Measurements from ENCODE around the gene RTP5. TPM values are rescaled to one million over a fixed set of nuclear protein-coding genes. Genes with fewer than 3 reads are reported as not detected.
"Not testable (repeated sequence)": the region's sequence is repeated elsewhere in the genome, so short reads cannot be mapped to it uniquely, and the experiment has no call there.

Gene RTP5
- under 1 TPM in 1 of 4 donors, not detected in 3; 0.16 TPM for total RNA-seq
- under 1 TPM in 1 of 3 donors, not detected in 2; 0.19 TPM for polyA plus RNA-seq

GRCh38 chr2:241869087-241869961 lies at the start of gene RTP5:
TSS of gene RTP5 (plus strand) at chr2:241869729. CDS start at chr2:241869757, 28 bp downstream.
- TF ChIP-seq POLR2AphosphoS5 (IDR thresholded peaks at IDR 0.05) (no peak), EP300 (IDR thresholded peaks at IDR 0.05) (no peak), POLR2A (IDR thresholded peaks at IDR 0.05) (no peak), CTCF (IDR thresholded peaks at IDR 0.05) (no peak)
- H3K4me1 ChIP-seq: peaks cover 0 to 9% (median 0%) of the 10 kb centered on the region in 4 donors
- intact Hi-C loops (cut with DNase I): no loop called here

DNA sequence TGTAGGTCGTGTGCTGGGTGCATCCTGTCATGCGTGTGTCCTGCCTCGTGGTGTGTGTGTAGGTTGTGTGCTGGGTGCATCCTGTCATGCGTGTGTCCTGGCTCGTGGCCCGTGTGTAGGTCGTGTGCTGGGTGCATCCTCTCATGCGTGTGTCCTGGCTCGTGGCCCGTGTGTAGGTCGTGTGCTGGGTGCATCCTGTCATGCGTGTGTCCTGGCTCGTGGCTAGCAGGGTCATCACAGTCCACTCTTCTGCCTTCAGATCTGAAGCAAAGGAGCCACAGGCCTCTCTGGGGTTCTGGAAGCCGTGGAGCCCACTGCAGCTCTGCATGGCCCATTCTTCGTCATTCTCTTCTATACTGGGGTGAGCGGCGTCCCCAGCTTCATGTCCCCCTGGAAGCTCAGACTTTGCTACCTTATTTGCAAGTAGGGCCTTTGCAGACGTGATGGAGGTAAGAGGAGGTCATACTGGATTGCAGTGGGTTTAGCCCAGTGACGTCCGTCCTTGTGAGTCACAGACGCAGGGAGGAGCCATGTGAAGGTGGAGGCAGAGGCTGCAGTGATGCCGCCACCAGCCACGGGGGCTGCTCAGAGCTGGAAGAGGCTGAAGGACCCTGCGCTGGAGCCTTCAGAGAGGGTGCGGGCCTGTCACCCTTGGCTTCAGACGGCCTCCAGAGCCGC lies 49.4 kb upstream of the RTP5 start:
- H3K27ac ChIP-seq; H3K36me3 ChIP-seq; intact Hi-C loops (cut with DNase I); H3K9me3 ChIP-seq; H3K4me1 ChIP-seq; H3K4me3 ChIP-seq: not testable (repeated sequence)
- DNase-seq: peak; percentile 40
- WGBS, 2 donors: 72 to 87% methylated on average over 27 of the region's 27 CpGs
- peaks cover 0 to 45% (median 10%) of the 10 kb centered on the region in 3 donors for H3K27me3 ChIP-seq

More at GRCh38 chr2:241869087-241869961, at the start of gene RTP5:
- Histone ChIP-seq H3K27me3 (peaks cover 10 to 75% (median 38%) of the 10 kb centered on the region in 3 donors), H3K27ac (no peak within 1 kb of the TSS), H3K4me3 (no peak within 1 kb of the TSS), H3K36me3 (no peaks in the 10 kb centered on the region), H3K9me3 (no peaks in the 10 kb centered on the region)
- WGBS, 2 donors: 64 to 73% methylated on average over 33 of the region's 33 CpGs
- DNase-seq: no peak

GRCh38 chr2:241820625-241821384 lies 48.7 kb upstream of the RTP5 start:
- DNase-seq: peak; percentile 58
- H3K9me3 ChIP-seq: no peaks in the 10 kb centered on the region
- no peaks in the 10 kb centered on the region for H3K4me1 ChIP-seq
- H3K27me3 ChIP-seq: peaks cover 0 to 45% (median 4%) of the 10 kb centered on the region in 3 donors
- H3K36me3 ChIP-seq: no peaks in the 10 kb centered on the region
- no peak overlapping the region for H3K4me3 ChIP-seq
- WGBS, 2 donors: 87 to 88% methylated on average over 31 of the region's 31 CpGs
- intact Hi-C loops (cut with DNase I): no loop called here
- TF ChIP-seq CTCF (IDR thresholded peaks at IDR 0.05): no peak
- no peak for TF ChIP-seq POLR2A (IDR thresholded peaks at IDR 0.05)
- no peak for TF ChIP-seq EP300 (IDR thresholded peaks at IDR 0.05)
- TF ChIP-seq POLR2AphosphoS5 (IDR thresholded peaks at IDR 0.05): no peak
- H3K27ac ChIP-seq: no peak overlapping the region

DNA sequence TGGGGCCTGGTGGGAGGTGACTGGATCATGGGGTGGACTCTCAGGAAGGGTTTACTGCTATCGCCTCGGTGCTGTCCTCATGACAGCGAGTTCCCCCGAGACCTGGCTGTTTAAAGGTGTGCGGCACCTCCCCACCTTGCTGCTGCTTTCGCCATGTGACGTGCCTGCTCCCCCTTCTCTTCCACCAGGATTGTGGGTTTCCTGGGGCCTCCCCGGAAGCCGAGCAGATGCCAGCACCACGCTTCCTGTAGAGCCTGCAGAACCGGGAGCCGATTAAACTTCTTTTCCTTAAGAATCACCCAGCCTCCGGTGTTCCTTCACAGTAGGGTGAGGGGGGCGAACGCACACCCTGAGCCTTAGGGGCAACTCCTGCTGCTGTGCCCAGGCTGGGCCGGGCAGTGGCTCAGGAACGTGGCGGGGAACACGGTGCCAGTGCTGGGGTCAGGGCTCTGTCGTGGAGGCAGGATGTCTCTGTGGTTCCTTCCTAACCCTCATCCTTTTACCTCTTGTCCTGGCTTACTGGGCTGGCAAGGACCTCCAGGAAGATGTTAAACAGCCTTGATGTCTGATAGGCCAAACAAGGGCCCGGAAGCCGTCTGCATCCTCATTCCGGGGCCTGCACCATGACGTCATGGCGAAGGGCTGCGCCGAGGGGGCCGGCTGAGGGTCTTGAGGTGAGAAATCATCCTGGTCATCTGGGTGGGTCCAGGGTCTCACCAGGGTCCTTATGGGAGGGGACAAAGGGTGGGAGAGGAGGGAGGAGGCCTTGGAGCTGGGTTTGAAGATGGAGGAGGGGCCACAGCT lies 47.9 kb upstream of the RTP5 start:
- no peak overlapping the region for H3K27ac ChIP-seq
- WGBS, 2 donors: 68 to 87% methylated on average over 28 of the region's 28 CpGs
- DNase-seq: peak; percentile 63
- TF ChIP-seq EP300 (IDR thresholded peaks at IDR 0.05): no peak
- no peak for TF ChIP-seq POLR2AphosphoS5 (IDR thresholded peaks at IDR 0.05)
- TF ChIP-seq POLR2A (IDR thresholded peaks at IDR 0.05): no peak
- no peak for TF ChIP-seq CTCF (IDR thresholded peaks at IDR 0.05)
- no peaks in the 10 kb centered on the region for H3K36me3 ChIP-seq
- no peaks in the 10 kb centered on the region for H3K9me3 ChIP-seq
- H3K27me3 ChIP-seq: peaks cover 0 to 39% (median 0%) of the 10 kb centered on the region in 3 donors
- no peaks in the 10 kb centered on the region for H3K4me1 ChIP-seq
- no peak overlapping the region for H3K4me3 ChIP-seq
- intact Hi-C loops (cut with DNase I): no loop called here
